Globus pallidus (tissue), 1 donor: ENCODE measurements around the gene HHLA2.
"Not testable (repeated sequence)": the region's sequence is repeated elsewhere in the genome, so short reads cannot be mapped to it uniquely, and the experiment has no call there.

Experiments used
- DNase-seq: peaks from one replicate; pipeline ENCODE4 v3.0.0-alpha.2; 2015; ENCODE audit warnings: low spot score

Gene HHLA2, protein sequence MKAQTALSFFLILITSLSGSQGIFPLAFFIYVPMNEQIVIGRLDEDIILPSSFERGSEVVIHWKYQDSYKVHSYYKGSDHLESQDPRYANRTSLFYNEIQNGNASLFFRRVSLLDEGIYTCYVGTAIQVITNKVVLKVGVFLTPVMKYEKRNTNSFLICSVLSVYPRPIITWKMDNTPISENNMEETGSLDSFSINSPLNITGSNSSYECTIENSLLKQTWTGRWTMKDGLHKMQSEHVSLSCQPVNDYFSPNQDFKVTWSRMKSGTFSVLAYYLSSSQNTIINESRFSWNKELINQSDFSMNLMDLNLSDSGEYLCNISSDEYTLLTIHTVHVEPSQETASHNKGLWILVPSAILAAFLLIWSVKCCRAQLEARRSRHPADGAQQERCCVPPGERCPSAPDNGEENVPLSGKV

GRCh38 chr3:108296239-108296638 lies at the start of gene HHLA2:
Gene HHLA2, plus strand, starts transcription at chr3:108296548. Its CDS starts 55,266 bp downstream, at chr3:108351814.
- no peak for DNase-seq

GRCh38 chr3:108250626-108251025 lies 45.7 kb upstream of the HHLA2 start:
- DNase-seq: no peak

GRCh38 chr3:108251265-108251664 lies 45.1 kb upstream of the HHLA2 start:
- no peak for DNase-seq

- DNase-seq: no peak
These were observed 44.5 kb upstream of the HHLA2 start for GRCh38 chr3:108251844-108252243.

DNA sequence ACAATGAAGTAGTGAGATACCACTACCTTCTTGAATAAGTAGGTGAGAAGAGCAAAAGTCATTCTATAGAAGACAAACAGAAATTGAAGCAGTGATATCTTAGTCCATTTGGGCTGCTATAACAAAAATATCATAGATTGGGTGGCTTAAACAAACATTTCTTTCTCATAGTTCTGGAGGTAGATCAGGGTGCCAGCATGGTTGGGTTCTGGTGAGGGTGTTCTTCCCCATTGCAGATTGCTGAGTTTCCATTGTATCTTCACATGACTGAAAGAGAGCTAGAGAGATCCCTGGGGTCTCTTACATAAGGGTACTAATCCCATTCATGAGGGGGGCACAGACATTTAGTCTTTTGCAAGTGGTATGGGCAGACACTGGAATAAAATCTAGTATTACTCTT lies 41.2 kb upstream of the HHLA2 start:
- no peak for DNase-seq

DNA sequence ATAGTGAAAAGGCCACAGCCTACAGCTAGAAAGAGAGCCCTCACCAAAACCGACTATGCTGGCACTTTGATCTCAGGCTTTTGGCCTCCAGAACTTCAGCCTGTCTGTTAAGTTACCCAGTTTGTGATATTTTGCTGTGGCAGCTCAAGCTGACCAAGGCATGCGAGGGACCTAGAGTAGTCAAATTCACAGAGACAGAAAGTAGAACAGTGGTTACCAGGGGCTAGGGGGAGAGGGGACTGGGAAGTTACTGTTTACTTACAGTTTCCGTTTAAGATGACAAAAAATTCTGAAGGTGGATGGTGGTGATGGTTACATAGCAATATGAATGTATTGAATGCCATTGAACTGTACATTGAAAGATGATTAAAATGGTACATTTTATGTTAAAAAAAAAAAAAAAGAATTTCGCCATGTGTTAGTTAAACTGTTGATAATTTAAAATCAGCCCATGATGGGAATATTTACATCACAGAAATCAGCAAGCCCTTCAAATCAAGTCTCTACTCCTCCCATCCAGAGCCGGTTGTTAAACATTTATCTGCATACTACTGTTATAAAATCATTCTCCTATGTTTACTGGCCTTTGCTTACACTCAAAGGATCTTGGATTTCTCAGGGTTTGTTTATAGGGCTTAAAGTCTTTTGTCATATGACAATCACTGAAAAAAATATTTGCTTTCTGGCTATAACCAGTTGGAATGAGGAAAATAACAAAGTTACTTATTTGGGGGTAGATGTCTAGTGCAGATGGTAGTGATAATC lies 31.6 kb upstream of the HHLA2 start:
- not testable (repeated sequence) for DNase-seq

GRCh38 chr3:108268235-108268634 lies 28.1 kb upstream of the HHLA2 start:
- not testable (repeated sequence) for DNase-seq

DNA sequence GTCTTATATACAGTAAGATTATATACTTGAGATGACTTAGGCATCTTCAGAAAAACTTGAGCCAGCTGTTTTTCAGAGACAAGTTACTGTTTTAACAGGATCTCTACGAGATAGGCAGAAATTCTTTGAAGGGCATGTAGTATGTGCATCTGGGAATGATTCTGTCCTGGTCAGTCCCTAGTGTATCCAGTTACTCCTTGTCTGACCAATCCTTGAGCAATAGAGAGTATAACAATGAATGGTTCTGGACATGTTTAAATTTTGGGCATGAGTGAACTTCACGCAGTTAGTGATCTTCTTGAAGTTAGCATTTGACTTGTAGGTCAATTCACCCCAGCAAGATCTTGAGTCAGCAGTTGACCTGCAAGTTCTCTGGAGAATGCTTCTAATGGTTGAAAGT lies 24.7 kb upstream of the HHLA2 start:
- DNase-seq: no peak

DNA sequence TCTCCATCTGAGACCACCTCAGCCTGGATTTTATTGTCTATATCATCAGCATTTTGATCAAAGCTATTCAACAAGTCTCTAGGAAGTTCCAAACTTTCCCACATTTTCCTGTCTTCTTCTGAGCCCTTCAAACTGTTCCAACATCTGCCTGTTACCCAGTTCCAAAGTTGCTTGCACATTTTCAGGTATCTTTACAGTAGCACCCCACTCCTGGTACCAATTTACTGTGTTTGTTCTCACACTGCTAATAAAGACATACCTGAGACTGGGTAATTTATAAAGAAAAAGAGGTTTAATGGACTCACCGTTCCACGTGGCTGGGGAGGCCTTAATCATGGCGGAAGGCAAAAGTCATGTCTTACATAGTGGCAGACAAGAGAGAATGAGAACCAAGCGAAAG lies 17.3 kb upstream of the HHLA2 start:
- DNase-seq: not testable (repeated sequence)

DNA sequence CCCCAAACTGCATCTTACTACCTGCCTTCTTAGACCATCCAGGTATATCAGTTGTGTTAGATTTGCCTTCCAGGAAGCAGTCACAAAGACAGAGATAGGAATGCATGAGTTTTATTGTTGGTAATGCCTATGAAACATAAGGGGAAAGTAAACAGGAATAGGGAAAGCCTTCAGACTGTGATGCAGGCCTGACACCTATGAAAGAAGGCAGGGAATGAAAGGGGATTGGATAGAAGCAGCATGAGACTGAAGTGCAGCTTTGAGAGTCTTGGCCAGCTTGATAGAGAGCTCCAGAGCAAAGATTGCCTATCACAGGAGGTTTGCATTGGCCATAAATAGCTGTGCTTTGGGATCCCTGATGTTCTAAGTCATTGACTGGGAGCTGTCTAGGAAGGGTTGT lies 15.9 kb upstream of the HHLA2 start:
- no peak for DNase-seq

- no peak for DNase-seq
These were observed 14.7 kb upstream of the HHLA2 start for GRCh38 chr3:108281670-108282069.

GRCh38 chr3:108283006-108283405 lies 13.3 kb upstream of the HHLA2 start:
- no peak for DNase-seq

GRCh38 chr3:108283989-108284388 lies 12.4 kb upstream of the HHLA2 start:
- DNase-seq: no peak

DNA sequence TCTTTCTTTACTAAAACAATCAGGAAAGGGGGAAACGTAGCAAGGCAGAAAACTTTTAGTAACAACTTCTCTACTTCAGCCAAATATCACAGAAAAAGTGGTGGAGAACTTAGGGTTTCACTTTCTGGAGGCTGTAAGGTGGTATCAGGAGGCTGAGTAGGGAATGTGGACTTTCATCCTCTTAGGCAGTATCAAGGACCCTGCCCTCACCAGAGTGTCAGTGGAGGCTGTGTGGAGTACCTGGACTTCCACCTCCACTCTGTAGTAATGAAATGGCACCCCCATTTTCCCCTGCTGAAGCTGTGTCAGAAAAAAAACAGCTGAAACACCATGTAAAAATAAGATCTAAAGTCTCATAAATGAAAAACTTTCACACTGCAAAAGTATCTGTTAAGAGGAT lies 11.2 kb upstream of the HHLA2 start:
- no peak for DNase-seq

DNA sequence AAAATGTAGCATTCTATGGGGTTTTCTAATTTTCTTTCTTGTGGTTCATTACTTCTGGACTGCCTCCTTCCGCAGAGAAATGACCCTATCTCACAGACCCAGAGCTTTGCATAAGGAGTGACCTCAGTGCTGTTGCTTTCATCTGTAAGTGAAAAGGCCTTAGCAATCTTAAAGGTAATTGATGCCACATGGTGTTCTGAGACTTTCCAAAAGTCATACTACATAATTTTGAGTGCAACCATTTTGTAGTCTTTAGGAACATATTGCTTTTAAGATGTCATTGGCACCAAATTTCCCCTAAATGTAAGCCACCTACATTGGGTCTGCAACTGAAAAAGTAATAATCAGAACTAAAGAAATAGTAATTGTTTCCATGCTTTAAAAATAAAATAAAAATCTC lies 9.2 kb upstream of the HHLA2 start:
- DNase-seq: no peak

DNA sequence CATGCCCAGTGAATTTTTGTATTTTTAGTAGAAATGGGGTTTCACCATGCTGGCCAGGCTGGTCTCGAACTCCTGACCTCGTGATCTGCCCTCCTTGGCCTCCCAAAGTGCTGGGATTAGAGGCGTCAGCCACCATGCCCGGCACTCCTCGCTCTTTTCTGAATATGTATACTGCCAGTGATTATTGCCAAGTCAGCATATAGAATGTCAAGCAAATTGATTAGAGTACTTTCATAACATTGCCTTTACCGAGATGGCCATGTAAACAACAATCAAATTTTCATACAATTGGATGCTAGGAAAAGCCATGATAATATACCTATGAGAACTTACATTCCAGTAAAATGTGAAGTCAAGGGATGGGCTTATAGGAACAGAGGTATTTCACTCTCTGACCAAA lies 8.2 kb upstream of the HHLA2 start:
- not testable (repeated sequence) for DNase-seq

DNA sequence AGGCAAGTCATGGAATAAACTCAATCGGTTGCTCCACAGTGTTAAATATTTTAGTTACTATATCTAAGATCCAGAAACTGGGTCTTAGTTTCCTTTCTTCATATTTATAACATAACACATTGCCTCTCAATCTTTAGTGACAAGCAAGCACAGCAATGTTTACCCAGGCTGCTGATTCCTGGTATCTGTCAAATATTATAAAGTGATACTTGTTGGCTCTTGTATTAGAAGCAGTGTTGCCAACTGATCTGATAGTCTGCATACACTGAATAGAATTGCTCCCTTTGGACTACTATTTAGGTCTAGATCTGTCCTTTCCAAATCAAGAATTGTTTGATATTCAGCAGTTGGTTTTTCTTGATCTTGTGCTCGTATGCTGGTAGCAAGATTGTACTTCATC lies 7.2 kb upstream of the HHLA2 start:
- DNase-seq: no peak

- DNase-seq: no peak
These were observed 3.9 kb upstream of the HHLA2 start for GRCh38 chr3:108292450-108292849.

- no peak for DNase-seq
These were observed 3.4 kb upstream of the HHLA2 start for GRCh38 chr3:108292905-108293328.

GRCh38 chr3:108293858-108294257 lies 2.5 kb upstream of the HHLA2 start:
- DNase-seq: no peak

- DNase-seq: no peak
These were observed 750 bp upstream of the HHLA2 start for GRCh38 chr3:108295421-108296175.

- DNase-seq: no peak
These were observed 1.3 kb downstream of the HHLA2 start for GRCh38 chr3:108297647-108298046.

- DNase-seq: no peak
These were observed 1.7 kb downstream of the HHLA2 start for GRCh38 chr3:108298056-108298455.
